Progenitor cell of endocrine pancreas (in vitro differentiated cells): ENCODE measurements around the gene ATXN2. TPM values are rescaled to one million over a fixed set of nuclear protein-coding genes. Genes with fewer than 3 reads are reported as not detected.
"Not testable (repeated sequence)": the region's sequence is repeated elsewhere in the genome, so short reads cannot be mapped to it uniquely, and the experiment has no call there.

Experiments used
- DNase-seq: peaks from one replicate; pipeline ENCODE4 v3.0.0; 2021; ENCODE audit warnings: low spot score; ENCODE audit not compliant: unreplicated experiment
- H3K27ac Mint-ChIP-seq: 2 replicates; pipeline ENCODE4 v1.8.0; 2021; ENCODE audit warnings: mild to moderate bottlenecking, moderate library complexity, mixed read lengths
- H3K27me3 Mint-ChIP-seq: 2 replicates; pipeline ENCODE4 v1.8.0; 2021; ENCODE audit warnings: mixed read lengths
- H3K36me3 Mint-ChIP-seq: 2 replicates; pipeline ENCODE4 v1.8.0; 2022; ENCODE audit warnings: mixed read lengths; ENCODE audit not compliant: insufficient read depth
- H3K4me1 Mint-ChIP-seq: 2 replicates; pipeline ENCODE4 v1.8.0; 2021; ENCODE audit warnings: low read depth, mixed read lengths
- H3K4me3 Mint-ChIP-seq: 2 replicates; pipeline ENCODE4 v1.8.0; 2021; ENCODE audit warnings: low read depth, mild to moderate bottlenecking, moderate library complexity, mixed read lengths
- H3K9me3 Mint-ChIP-seq: 2 replicates; pipeline ENCODE4 v1.8.0; 2021; ENCODE audit warnings: low read depth, mixed read lengths
- CTCF ChIP-seq: fragments of 200-600 bp; sonication (generic); IDR thresholded peaks from one replicate; pipeline ENCODE4 v1.5.0; 2021; ENCODE audit warnings: antibody characterized with exemption, mild to moderate bottlenecking; ENCODE audit not compliant: unreplicated experiment
- total RNA-seq: library from RNA; stranded (reverse); gene quantifications from 2 replicates; pipeline ENCODE4 v1.2.1, GENCODE V29; 2021

Gene ATXN2
- total RNA-seq, 1 donor from 2014 or later = 81.7 TPM

GRCh38 chr12:111519937-111520336, 79.2 kb downstream of the ATXN2 start:
- peaks cover under 1% of the 10 kb centered on the region for H3K9me3 Mint-ChIP-seq
- no peak for TF ChIP-seq CTCF
- H3K4me3 Mint-ChIP-seq = no peak overlapping the region
- no peak for DNase-seq
- H3K27ac Mint-ChIP-seq = no peak overlapping the region
- no peaks in the 10 kb centered on the region for H3K27me3 Mint-ChIP-seq
- no peaks in the 10 kb centered on the region for H3K4me1 Mint-ChIP-seq
- H3K36me3 Mint-ChIP-seq = peaks cover 26% of the 10 kb centered on the region

- DNase-seq = no peak
- TF ChIP-seq CTCF = no peak
- Mint-ChIP-seq H3K27me3 (no peaks in the 10 kb centered on the region), H3K36me3 (peaks cover 20% of the 10 kb centered on the region), H3K27ac (no peak overlapping the region), H3K4me1 (no peaks in the 10 kb centered on the region), H3K4me3 (no peak overlapping the region), H3K9me3 (no peaks in the 10 kb centered on the region)
These were observed 80.0 kb downstream of the ATXN2 start for GRCh38 chr12:111519083-111519482.

GRCh38 chr12:111507719-111508118, 91.4 kb downstream of the ATXN2 start:
- H3K9me3 Mint-ChIP-seq, H3K4me3 Mint-ChIP-seq: not testable (repeated sequence)
- H3K36me3 Mint-ChIP-seq = peaks cover 40% of the 10 kb centered on the region

GRCh38 chr12:111507258-111507657, 91.9 kb downstream of the ATXN2 start:
- not testable (repeated sequence) for H3K4me3 Mint-ChIP-seq, H3K27ac Mint-ChIP-seq, H3K27me3 Mint-ChIP-seq, DNase-seq, H3K9me3 Mint-ChIP-seq, H3K4me1 Mint-ChIP-seq
- H3K36me3 Mint-ChIP-seq = peaks cover 40% of the 10 kb centered on the region

More at GRCh38 chr12:111507719-111508118, 91.4 kb downstream of the ATXN2 start:
- H3K27me3 Mint-ChIP-seq, H3K4me1 Mint-ChIP-seq, DNase-seq: not testable (repeated sequence)
- H3K27ac Mint-ChIP-seq = peak overlapping the region; percentile 74

- Mint-ChIP-seq H3K27me3 (no peaks in the 10 kb centered on the region), H3K9me3 (no peaks in the 10 kb centered on the region)
These were observed 92.9 kb downstream of the ATXN2 start for GRCh38 chr12:111506260-111506659.

GRCh38 chr12:111505601-111506036, 93.5 kb downstream of the ATXN2 start:
- DNase-seq = no peak
- no peak overlapping the region for H3K27ac Mint-ChIP-seq
- no peaks in the 10 kb centered on the region for H3K27me3 Mint-ChIP-seq
- no peak for TF ChIP-seq CTCF
- no peak overlapping the region for H3K4me3 Mint-ChIP-seq
- H3K4me1 Mint-ChIP-seq = no peaks in the 10 kb centered on the region
- H3K36me3 Mint-ChIP-seq = peaks cover 35% of the 10 kb centered on the region
- H3K9me3 Mint-ChIP-seq = no peaks in the 10 kb centered on the region

More at GRCh38 chr12:111506260-111506659, 92.9 kb downstream of the ATXN2 start:
- no peak for DNase-seq
- no peak for TF ChIP-seq CTCF
- no peaks in the 10 kb centered on the region for H3K4me1 Mint-ChIP-seq
- H3K4me3 Mint-ChIP-seq = no peak overlapping the region
- H3K27ac Mint-ChIP-seq = no peak overlapping the region
- H3K36me3 Mint-ChIP-seq = peaks cover 37% of the 10 kb centered on the region
